Ishikawa (cell line): ENCODE results near the gene C19orf44.

Experiments used
- CEBPB ChIP-seq: IDR thresholded peaks from 2 replicates; pipeline ENCODE4 v1.6.1; 2012
- CREB1 ChIP-seq: IDR thresholded peaks from 2 replicates; pipeline ENCODE4 v1.6.1; 2012; ENCODE audit warnings: low read depth
- EGR1 ChIP-seq: IDR thresholded peaks from 2 replicates; pipeline ENCODE4 v1.6.1; 2012
- EP300 ChIP-seq: IDR thresholded peaks from 2 replicates; pipeline ENCODE4 v1.6.1; 2012; ENCODE audit warnings: borderline replicate concordance
- FOXM1 ChIP-seq: IDR thresholded peaks from 2 replicates; pipeline ENCODE4 v1.6.1; 2012; ENCODE audit warnings: low read depth, borderline replicate concordance
- MAX ChIP-seq: IDR thresholded peaks from 2 replicates; pipeline ENCODE4 v1.6.1; 2012
- NFIC ChIP-seq: IDR thresholded peaks from 2 replicates; pipeline ENCODE4 v1.6.1; 2012
- RAD21 ChIP-seq: IDR thresholded peaks from 2 replicates; pipeline ENCODE4 v1.6.1; 2012; ENCODE audit warnings: low read depth
- REST ChIP-seq: IDR thresholded peaks from 2 replicates; pipeline ENCODE4 v1.6.1; 2012; ENCODE audit warnings: low read depth, mild to moderate bottlenecking
- TAF1 ChIP-seq: IDR thresholded peaks from 2 replicates; pipeline ENCODE4 v1.6.1; 2012; ENCODE audit warnings: low read depth, mild to moderate bottlenecking
- TCF12 ChIP-seq: IDR thresholded peaks from 2 replicates; pipeline ENCODE4 v1.6.1; 2012; ENCODE audit warnings: low read depth
- TEAD4 ChIP-seq: IDR thresholded peaks from 2 replicates; pipeline ENCODE4 v1.6.1; 2012
- USF1 ChIP-seq: IDR thresholded peaks from 2 replicates; pipeline ENCODE4 v1.6.1; 2012
- YY1 ChIP-seq: IDR thresholded peaks from 2 replicates; pipeline ENCODE4 v1.6.1; 2012; ENCODE audit warnings: low read depth
- ZBTB7A ChIP-seq: IDR thresholded peaks from 2 replicates; pipeline ENCODE4 v1.6.1; 2012; ENCODE audit warnings: low read depth

C19orf44 gene

GRCh38 chr19:16452325-16452724 lies 43.9 kb upstream of the C19orf44 start:
- TF ChIP-seq TAF1 (no peak), TEAD4 (peak; percentile 27; the same call in 1 of the 2 replicates), REST (no peak)

GRCh38 chr19:16454351-16454918 lies 41.8 kb upstream of the C19orf44 start:
- TF ChIP-seq TEAD4 (no peak), USF1 (no peak), YY1 (no peak)

- no peak for TF ChIP-seq EGR1
- no peak for TF ChIP-seq YY1
- no peak for TF ChIP-seq ZBTB7A
- no peak for TF ChIP-seq CEBPB
- no peak for TF ChIP-seq CREB1
- no peak for TF ChIP-seq EP300
- TF ChIP-seq FOXM1 = no peak
- TF ChIP-seq TEAD4 = no peak
- no peak for TF ChIP-seq RAD21
- TF ChIP-seq MAX = no peak
Observed at GRCh38 chr19:16455489-16455888, 40.7 kb upstream of the C19orf44 start.

- TF ChIP-seq TEAD4 (no peak), EGR1 (no peak), NFIC (no peak), CEBPB (no peak), RAD21 (no peak), MAX (peak; percentile 14; the same call in 1 of the 2 replicates), YY1 (no peak), TAF1 (no peak), REST (no peak)
Observed at GRCh38 chr19:16456652-16457194, 39.5 kb upstream of the C19orf44 start.

- TF ChIP-seq TCF12 (peak; percentile 88), TAF1 (no peak), NFIC (peak; percentile 84), USF1 (no peak), EGR1 (0 out of 2 replicates have a peak, but pooled peaks have one; percentile 8), MAX (peak; percentile 47; the same call in 1 of the 2 replicates), RAD21 (no peak), ZBTB7A (peak; percentile 86; the same call in 1 of the 2 replicates), TEAD4 (peak; percentile 74; the same call in 1 of the 2 replicates), REST (no peak), FOXM1 (peak; percentile 74; the same call in 1 of the 2 replicates), CREB1 (no peak), EP300 (peak; percentile 74), YY1 (peak; percentile 43; the same call in 1 of the 2 replicates), CEBPB (no peak)
Observed at GRCh38 chr19:16457195-16457953, 38.8 kb upstream of the C19orf44 start.
